ENCODE measurements around the gene SUCLG2. TPM values are rescaled to one million over a fixed set of nuclear protein-coding genes. Genes with fewer than 3 reads are reported as not detected.

Gene SUCLG2
- total RNA-seq, 1 experiment from 2014 or later, result 38.5 TPM

DNA sequence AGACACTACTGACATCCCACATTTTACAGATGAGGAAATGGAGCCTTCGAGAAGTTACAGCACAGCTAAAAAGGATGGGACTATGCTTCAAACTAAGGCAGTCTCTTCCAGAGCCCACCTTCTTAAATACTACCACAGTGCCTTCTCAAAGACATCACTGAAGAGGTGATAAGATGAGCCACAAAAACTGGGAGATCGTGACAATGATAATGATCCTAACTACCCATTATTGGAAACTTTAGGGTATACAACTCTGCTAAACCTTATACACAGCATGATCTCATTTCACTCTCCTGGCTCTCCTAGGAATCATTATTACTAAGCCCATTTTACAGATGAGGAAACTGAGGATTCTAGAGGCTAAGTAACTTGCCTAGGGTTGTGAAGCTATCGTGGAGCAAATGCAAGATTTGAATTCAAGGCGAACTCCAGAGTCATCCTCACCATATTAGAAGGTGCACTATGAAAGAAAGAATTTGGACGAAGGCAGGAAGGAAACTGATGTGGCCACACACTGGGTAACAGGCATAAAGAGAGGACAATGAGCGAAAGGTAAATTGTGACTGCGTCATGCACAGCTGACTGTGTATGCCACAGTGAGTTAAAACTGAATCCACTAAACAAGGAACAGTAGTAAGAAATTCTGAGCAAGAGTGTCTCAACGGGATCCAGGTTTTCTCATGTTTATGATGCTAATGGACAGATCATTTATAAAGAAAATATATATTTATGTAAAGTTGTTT lies 55.4 kb downstream of the SUCLG2 start:
- H2BK12ac ChIP-seq (ENCODE audit: insufficient read length, low read depth, low read length), result no peak overlapping the region
- H4K8ac ChIP-seq (replicated peaks; ENCODE audit: insufficient read length, low read depth, low read length), result no peak overlapping the region
- H3K4me1 Mint-ChIP-seq, result peaks cover 8 to 9% of the 10 kb centered on the region in 2 experiments
- no peak overlapping the region for H3K27ac Mint-ChIP-seq
- H3K4me2 ChIP-seq (ENCODE audit: insufficient read depth, insufficient read length, low read length), result no peak overlapping the region
- no peak overlapping the region for H3K23ac ChIP-seq (ENCODE audit: insufficient read length, low read depth, low read length)
- H3T11ph ChIP-seq (ENCODE audit: low read length), result no peak overlapping the region
- no peak overlapping the region for H3K4ac ChIP-seq (ENCODE audit: low read depth, low read length)
- H2BK15ac ChIP-seq (ENCODE audit: low read depth, low read length), result no peak overlapping the region
- no peaks in the 10 kb centered on the region for H3K9me3 ChIP-seq (ENCODE audit: control insufficient read depth, low read depth, low read length)
- no peak overlapping the region for H2AK5ac ChIP-seq (ENCODE audit: insufficient read length, low read length)
- no peaks in the 10 kb centered on the region for H3K79me1 ChIP-seq (ENCODE audit: insufficient read depth, low read depth, low read length, poor library complexity, severe bottlenecking)
- no peak overlapping the region for H4K91ac ChIP-seq (ENCODE audit: insufficient read length, low read depth, low read length)
- no peak overlapping the region for H3K27ac ChIP-seq (ENCODE audit: insufficient read length, low read depth, low read length)
- H2BK5ac ChIP-seq (ENCODE audit: insufficient read length, low read length), result no peak overlapping the region
- no peak overlapping the region for H2AFZ ChIP-seq (ENCODE audit: low read length)
- H3K4me3 Mint-ChIP-seq, result no peak overlapping the region
- H2BK20ac ChIP-seq (ENCODE audit: low read depth, low read length, poor library complexity, severe bottlenecking), result no peak overlapping the region
- no peak overlapping the region for H3K18ac ChIP-seq (ENCODE audit: insufficient read length, low read depth, low read length)
- H3K9me3 Mint-ChIP-seq, result no peaks in the 10 kb centered on the region; a peak in 1 of 5 replicates
- no peak overlapping the region for H3K9ac ChIP-seq (ENCODE audit: extremely low read depth, insufficient read length, low read length)
- H4K20me1 ChIP-seq (ENCODE audit: control insufficient read depth, insufficient read depth, insufficient read length), result no peaks in the 10 kb centered on the region
- TF ChIP-seq, protein P1, sequence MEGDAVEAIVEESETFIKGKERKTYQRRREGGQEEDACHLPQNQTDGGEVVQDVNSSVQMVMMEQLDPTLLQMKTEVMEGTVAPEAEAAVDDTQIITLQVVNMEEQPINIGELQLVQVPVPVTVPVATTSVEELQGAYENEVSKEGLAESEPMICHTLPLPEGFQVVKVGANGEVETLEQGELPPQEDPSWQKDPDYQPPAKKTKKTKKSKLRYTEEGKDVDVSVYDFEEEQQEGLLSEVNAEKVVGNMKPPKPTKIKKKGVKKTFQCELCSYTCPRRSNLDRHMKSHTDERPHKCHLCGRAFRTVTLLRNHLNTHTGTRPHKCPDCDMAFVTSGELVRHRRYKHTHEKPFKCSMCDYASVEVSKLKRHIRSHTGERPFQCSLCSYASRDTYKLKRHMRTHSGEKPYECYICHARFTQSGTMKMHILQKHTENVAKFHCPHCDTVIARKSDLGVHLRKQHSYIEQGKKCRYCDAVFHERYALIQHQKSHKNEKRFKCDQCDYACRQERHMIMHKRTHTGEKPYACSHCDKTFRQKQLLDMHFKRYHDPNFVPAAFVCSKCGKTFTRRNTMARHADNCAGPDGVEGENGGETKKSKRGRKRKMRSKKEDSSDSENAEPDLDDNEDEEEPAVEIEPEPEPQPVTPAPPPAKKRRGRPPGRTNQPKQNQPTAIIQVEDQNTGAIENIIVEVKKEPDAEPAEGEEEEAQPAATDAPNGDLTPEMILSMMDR (conservative IDR thresholded peaks at IDR 0.05), result no peak
- no peaks in the 10 kb centered on the region for H3K23me2 ChIP-seq (ENCODE audit: insufficient read length, low read depth, low read length, poor library complexity, severe bottlenecking)
- H2BK120ac ChIP-seq (ENCODE audit: low read depth, low read length, poor library complexity, severe bottlenecking), result no peak overlapping the region
- H4K5ac ChIP-seq (ENCODE audit: insufficient read length, low read depth, low read length), result no peak overlapping the region
- H3K36me3 Mint-ChIP-seq (ENCODE audit: insufficient read depth in 1 of 3, low read depth in 3 of 3), result peaks cover 0 to 9% (median 0%) of the 10 kb centered on the region in 3 experiments; a peak in 5 of 7 replicates
- no peak overlapping the region for H3K56ac ChIP-seq (ENCODE audit: insufficient read length, low read depth, low read length)
- H3K27me3 Mint-ChIP-seq (ENCODE audit: low read depth), result no peaks in the 10 kb centered on the region
- no peak overlapping the region for H3K14ac ChIP-seq (ENCODE audit: insufficient read depth, low read length)
- peaks cover 3% of the 10 kb centered on the region; the same call in 1 of the 2 replicates for H3K4me1 ChIP-seq (ENCODE audit: insufficient read depth, low read length)
- H3K79me2 ChIP-seq (ENCODE audit: insufficient read depth, low read length), result no peaks in the 10 kb centered on the region
- H3K27me3 ChIP-seq (ENCODE audit: insufficient read depth, low read length), result no peaks in the 10 kb centered on the region
- no CpG with 5 or more reads among the region's 8 CpGs for WGBS (ENCODE audit: extremely low coverage, insufficient read length, low lambda C conversion rate)
- no peak for DNase-seq

Data from H9 (cell line).